ENCODE measurements around the gene ADPGK.

The ADPGK gene

GRCh38 chr15:72706266-72706665 is 77.3 kb downstream of the ADPGK start:
- no peak overlapping the region for H3K4me3 Mint-ChIP-seq
- peaks cover 5% of the 10 kb centered on the region for H3K4me1 Mint-ChIP-seq (ENCODE audit: low read depth)

More at GRCh38 chr15:72706266-72706665, 77.3 kb downstream of the ADPGK start:
- Mint-ChIP-seq H3K9me3 (no peaks in the 10 kb centered on the region), H3K27ac (no peak overlapping the region), H3K27me3 (no peaks in the 10 kb centered on the region), H3K36me3 (ENCODE audit: low read depth) (peaks cover 11% of the 10 kb centered on the region)
- DNase-seq = no peak

Measured in activated T-cell treated with anti-CD3 and anti-CD28 coated beads, Interleukin-2, amount 50 U/mL, for 24 hours (primary cell).